ENCODE results near the gene PLPP7.

The PLPP7 gene

GRCh38 chr9:131312246-131312645 lies 22.7 kb downstream of the PLPP7 start:
- Histone ChIP-seq H3K4me3 (no peak overlapping the region), H3K27ac (no peak overlapping the region)
- TF ChIP-seq CTCF (IDR thresholded peaks at IDR 0.05): no peak
- no peak for DNase-seq (ENCODE audit: low spot score)

- H3K27ac ChIP-seq: no peak overlapping the region
- H3K4me3 ChIP-seq: no peak overlapping the region
- no peak for DNase-seq (ENCODE audit: low spot score)
- no peak for TF ChIP-seq CTCF (IDR thresholded peaks at IDR 0.05)
Measured at GRCh38 chr9:131312822-131313770, 23.6 kb downstream of the PLPP7 start.

DNA sequence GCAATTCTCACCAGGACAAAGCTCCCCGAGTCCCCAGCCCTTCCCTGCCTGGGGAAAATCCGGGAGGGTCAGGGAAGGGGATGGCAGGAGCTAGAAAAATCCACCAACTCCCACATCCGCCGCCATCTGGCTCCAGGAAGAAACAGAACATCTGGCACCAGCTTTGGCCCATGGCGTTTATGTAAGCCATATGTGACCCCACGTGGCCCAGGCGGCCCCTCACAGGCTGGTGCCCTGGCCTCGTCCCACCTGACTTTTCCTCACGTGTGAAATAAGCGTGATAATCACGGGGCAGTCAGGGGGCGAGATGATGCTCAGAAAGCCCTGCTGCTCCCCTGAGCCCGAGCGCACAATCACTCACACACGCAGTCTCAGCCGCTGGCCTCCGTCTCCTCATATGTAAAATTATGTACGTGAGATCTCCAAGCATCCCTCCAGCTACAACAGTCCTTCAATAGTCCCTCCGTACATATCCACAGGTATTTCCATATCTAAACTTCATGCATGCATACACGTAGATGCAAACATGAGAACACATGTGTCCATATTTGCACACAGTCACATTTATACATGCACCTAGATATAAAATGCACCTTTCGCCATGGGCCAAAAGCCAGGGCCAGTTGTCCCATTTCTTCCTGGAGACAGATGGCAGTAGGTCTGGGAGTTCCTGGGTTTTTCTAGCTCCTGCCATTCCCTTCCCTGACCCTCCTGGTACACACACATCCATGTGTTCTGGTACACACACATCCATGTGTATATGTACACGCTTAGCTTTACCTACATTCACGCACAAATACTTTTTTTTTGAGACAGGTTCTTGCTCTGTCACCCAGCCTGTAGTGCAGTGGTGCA lies 28.9 kb downstream of the PLPP7 start:
- no peak overlapping the region for H3K27ac ChIP-seq
- no peak overlapping the region for H3K4me3 ChIP-seq
- DNase-seq (ENCODE audit: low spot score): no peak
- TF ChIP-seq CTCF (IDR thresholded peaks at IDR 0.05): no peak

DNA sequence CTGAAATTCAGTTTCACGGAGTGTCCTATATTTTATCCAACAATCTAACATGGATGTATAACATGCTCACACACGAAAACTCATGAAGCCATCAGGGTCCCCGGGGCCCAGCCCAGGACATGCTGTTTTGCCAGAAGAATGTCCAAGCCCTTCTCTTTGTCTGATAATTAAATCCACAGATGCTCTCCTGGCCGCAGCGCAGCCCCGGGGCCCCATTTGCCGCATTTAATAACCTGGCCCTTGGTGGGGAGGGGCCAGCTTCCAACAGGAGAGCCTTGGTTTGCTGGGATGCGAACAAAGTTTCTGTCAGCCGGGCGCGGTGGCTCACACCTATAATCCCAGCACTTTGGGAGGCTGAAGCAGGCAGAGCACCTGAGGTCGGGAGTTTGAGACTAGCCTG lies 30.0 kb downstream of the PLPP7 start:
- TF ChIP-seq CTCF (IDR thresholded peaks at IDR 0.05): no peak
- no peak for DNase-seq (ENCODE audit: low spot score)
- Histone ChIP-seq H3K4me3 (no peak overlapping the region), H3K27ac (no peak overlapping the region)

GRCh38 chr9:131320031-131320685 lies 30.6 kb downstream of the PLPP7 start:
- no peak for TF ChIP-seq CTCF (IDR thresholded peaks at IDR 0.05)
- no peak for DNase-seq (ENCODE audit: low spot score)
- no peak overlapping the region for H3K27ac ChIP-seq

DNA sequence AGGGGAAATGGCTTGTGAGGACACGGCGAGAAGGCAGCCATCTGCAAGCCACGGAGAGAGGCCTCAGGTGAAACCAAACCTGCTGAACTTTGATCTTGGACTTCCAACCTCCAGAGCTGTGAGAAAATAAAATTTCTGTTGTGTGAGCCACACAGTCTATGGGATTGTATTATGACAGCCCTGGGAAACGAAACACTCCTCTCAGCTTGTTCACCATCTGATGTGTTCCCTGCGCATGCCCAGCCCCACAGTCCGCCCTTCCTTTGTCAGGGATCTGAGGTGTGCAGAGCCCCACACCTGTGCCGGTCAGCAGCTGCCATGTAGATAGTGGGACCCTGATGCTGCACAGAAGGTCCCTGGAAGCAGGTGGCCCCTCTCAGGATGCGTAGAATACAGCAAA lies 34.1 kb downstream of the PLPP7 start:
- Histone ChIP-seq H3K4me3 (no peak overlapping the region), H3K27ac (no peak overlapping the region)
- no peak for TF ChIP-seq CTCF (IDR thresholded peaks at IDR 0.05)
- DNase-seq (ENCODE audit: low spot score): no peak

More at GRCh38 chr9:131320031-131320685, 30.6 kb downstream of the PLPP7 start:
- H3K4me3 ChIP-seq: no peak overlapping the region

All from coronary artery (tissue), 2 donors.